Endothelial cell (in vitro differentiated cells): ENCODE measurements around the gene DTX4. TPM values are rescaled to one million over a fixed set of nuclear protein-coding genes. Genes with fewer than 3 reads are reported as not detected.
A peak's percentile ranks its signal among the peaks of the same experiment; 100 is the strongest.
"Not testable (repeated sequence)": the region's sequence is repeated elsewhere in the genome, so short reads cannot be mapped to it uniquely, and the experiment has no call there.

Experiments
- DNase-seq: peaks from one replicate; pipeline ENCODE4 v3.0.0; 2021; ENCODE audit warnings: low spot score
- H3K27ac Mint-ChIP-seq: one replicate; pipeline ENCODE4 v1.8.0; 2021; ENCODE audit warnings: mixed read lengths, inconsistent platforms; ENCODE audit not compliant: unreplicated experiment
- H3K27me3 Mint-ChIP-seq: one replicate; pipeline ENCODE4 v1.8.0; 2021; ENCODE audit warnings: mild to moderate bottlenecking, moderate library complexity, mixed read lengths, inconsistent platforms; ENCODE audit not compliant: unreplicated experiment
- H3K36me3 Mint-ChIP-seq: one replicate; pipeline ENCODE4 v1.8.0; 2021; ENCODE audit warnings: mild to moderate bottlenecking, low read depth, mixed read lengths, inconsistent platforms; ENCODE audit not compliant: unreplicated experiment
- H3K4me1 Mint-ChIP-seq: one replicate; pipeline ENCODE4 v1.8.0; 2021; ENCODE audit warnings: mild to moderate bottlenecking, mixed read lengths, inconsistent platforms; ENCODE audit not compliant: unreplicated experiment
- H3K4me3 Mint-ChIP-seq: one replicate; pipeline ENCODE4 v1.8.0; 2021; ENCODE audit warnings: mild to moderate bottlenecking, mixed read lengths, inconsistent platforms; ENCODE audit not compliant: unreplicated experiment
- H3K9me3 Mint-ChIP-seq: one replicate; pipeline ENCODE4 v1.8.0; 2021; ENCODE audit warnings: mixed read lengths, inconsistent platforms; ENCODE audit not compliant: unreplicated experiment
- long read RNA-seq: library from polyadenylated mRNA; unstranded; transcript quantifications from one replicate; pipeline ENCODE4 v2.0.0, GENCODE V29; 2020; ENCODE audit not compliant: unreplicated experiment
- total RNA-seq: library from RNA; stranded (reverse); fragmentation: NEBNext Ultra II Directional; extraction: Animal tissue kit (Norgen Biotek cat#: 25700); gene quantifications from one replicate; pipeline ENCODE4 v1.2.1, GENCODE V29; 2021; ENCODE audit not compliant: unreplicated experiment
- TF ChIP-seq, protein P1 (sequence below): fragments of 200-600 bp; sonication (generic); IDR thresholded peaks from one replicate; pipeline ENCODE4 v1.5.0; 2021; ENCODE audit warnings: antibody characterized with exemption; ENCODE audit not compliant: unreplicated experiment

The DTX4 gene
- 29.4 TPM for total RNA-seq
- long read RNA-seq, partial matches to known transcripts, result 0 of 6 reads
- long read RNA-seq, other reads (novel, unspliced or antisense), result 6 of 6 reads

DNA sequence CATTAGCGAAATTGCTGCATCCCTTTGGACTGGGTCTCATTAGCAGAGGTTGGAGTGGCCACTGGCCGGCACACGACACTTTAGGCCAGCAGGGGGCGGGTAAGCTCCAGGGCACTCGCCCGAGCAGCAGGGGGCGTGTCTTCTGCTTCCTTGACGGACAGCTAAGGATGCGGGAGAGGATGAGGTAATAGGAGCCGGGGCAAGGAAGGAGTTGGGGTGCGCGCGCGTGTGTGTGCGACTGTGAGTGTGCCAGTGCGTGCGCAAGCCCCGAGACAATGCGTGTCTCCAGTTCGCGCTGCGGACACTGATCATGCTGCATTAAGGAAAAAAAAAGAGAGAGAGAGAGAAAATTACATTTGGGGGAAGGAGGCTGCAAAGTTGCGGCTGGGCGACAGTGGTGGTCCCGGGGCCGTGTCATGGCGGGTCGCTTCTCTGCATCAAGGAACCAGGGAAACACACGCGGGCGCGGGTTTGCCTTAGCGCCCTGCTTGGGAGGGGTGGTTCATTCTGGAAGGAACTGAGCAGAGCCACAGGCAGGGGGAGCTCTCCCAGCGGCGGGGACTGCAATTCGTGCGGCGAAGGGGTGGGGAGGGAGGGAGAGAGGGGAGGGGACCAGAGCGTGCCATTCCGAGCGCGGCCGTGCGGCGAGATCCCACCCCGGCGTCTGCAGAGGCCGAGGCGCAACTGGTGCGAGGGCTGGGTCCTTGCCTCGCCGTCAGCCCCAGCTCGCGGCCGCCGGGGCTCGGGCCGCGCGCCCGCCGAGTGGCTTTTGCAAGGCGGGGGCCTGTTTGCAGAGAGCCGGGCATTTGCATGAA lies at the start of gene DTX4:
Gene DTX4 (plus strand): TSS at position 625 of the 815 bp plus-strand sequence. CDS start 464 bp downstream, outside the sequence.
- Mint-ChIP-seq H3K36me3 (no peaks in the 10 kb centered on the region), H3K27ac (peak within 1 kb of the TSS; percentile 84), H3K27me3 (peaks cover 9% of the 10 kb centered on the region), H3K9me3 (no peaks in the 10 kb centered on the region), H3K4me3 (peak within 1 kb of the TSS; percentile 95), H3K4me1 (peaks cover 23% of the 10 kb centered on the region)
- peak; percentile 95 for DNase-seq
- TF ChIP-seq, protein P1, sequence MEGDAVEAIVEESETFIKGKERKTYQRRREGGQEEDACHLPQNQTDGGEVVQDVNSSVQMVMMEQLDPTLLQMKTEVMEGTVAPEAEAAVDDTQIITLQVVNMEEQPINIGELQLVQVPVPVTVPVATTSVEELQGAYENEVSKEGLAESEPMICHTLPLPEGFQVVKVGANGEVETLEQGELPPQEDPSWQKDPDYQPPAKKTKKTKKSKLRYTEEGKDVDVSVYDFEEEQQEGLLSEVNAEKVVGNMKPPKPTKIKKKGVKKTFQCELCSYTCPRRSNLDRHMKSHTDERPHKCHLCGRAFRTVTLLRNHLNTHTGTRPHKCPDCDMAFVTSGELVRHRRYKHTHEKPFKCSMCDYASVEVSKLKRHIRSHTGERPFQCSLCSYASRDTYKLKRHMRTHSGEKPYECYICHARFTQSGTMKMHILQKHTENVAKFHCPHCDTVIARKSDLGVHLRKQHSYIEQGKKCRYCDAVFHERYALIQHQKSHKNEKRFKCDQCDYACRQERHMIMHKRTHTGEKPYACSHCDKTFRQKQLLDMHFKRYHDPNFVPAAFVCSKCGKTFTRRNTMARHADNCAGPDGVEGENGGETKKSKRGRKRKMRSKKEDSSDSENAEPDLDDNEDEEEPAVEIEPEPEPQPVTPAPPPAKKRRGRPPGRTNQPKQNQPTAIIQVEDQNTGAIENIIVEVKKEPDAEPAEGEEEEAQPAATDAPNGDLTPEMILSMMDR, result peak; percentile 92

DNA sequence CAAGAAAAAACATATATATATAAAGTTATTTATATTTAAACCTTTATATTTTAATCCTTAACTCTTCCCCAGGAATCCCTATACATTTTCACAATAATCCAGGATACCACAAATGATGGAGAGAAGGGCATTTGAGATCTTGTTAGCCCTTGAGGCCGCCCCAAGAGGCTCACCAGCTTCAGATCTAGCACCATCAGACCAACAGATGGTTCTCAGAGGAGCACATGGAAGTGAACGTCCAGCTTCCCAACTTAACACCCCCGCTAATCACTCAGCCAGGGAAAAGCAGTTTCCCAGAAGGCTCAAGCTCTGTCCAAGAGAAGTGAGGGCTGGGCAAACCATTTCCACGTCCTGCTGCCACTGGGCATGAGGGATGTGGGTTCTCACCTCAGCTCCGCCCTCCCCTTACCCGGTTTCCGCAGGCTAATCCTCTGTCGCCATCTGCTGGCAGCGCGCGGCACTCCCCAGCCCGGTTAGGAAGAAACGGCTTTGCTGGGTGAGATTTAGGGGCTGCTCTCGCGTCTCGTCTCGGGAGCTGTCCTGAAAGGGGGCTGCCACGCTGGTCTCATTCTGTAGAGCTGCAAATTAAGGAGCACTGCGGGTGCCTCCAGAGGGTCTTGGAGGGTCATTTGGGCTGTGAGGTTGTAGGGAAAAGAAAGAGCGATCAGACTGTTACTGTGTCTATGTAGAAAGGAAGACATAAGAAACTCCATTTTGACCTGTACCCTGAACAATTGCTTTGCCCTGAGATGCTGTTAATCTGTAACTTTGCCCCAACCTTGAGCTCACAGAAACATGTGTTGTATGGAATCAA lies 36.1 kb upstream of the DTX4 start:
- Mint-ChIP-seq H3K36me3 (peaks cover 22% of the 10 kb centered on the region), H3K4me3 (no peak overlapping the region), H3K9me3 (peaks cover 4% of the 10 kb centered on the region), H3K4me1 (no peaks in the 10 kb centered on the region), H3K27me3 (peaks cover 3% of the 10 kb centered on the region), H3K27ac (no peak overlapping the region)
- TF ChIP-seq, protein P1, result peak; percentile 81
- DNase-seq, result peak; percentile 93

DNA sequence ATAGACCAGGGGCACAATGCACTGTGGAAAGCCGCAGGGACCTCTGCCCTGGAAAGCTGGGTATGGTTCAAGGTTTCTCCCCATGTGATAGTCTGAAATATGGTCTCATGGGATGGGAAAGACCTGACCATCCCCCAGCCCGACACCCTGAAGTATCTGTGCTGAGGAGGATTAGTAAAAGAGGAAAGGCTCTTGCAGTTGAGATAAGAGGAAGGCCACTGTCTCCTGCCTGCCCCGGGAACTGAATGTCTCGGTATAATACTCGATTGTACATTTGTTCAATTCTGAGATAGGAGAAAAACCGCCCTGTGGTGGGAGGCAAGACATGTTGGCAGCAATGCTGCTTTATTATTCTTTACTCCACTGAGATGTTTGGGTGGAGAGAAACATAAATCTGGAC lies 35.4 kb upstream of the DTX4 start:
- H3K4me3 Mint-ChIP-seq, H3K4me1 Mint-ChIP-seq, H3K9me3 Mint-ChIP-seq, H3K27ac Mint-ChIP-seq, DNase-seq, H3K27me3 Mint-ChIP-seq: not testable (repeated sequence)
- peaks cover 16% of the 10 kb centered on the region for H3K36me3 Mint-ChIP-seq

DNA sequence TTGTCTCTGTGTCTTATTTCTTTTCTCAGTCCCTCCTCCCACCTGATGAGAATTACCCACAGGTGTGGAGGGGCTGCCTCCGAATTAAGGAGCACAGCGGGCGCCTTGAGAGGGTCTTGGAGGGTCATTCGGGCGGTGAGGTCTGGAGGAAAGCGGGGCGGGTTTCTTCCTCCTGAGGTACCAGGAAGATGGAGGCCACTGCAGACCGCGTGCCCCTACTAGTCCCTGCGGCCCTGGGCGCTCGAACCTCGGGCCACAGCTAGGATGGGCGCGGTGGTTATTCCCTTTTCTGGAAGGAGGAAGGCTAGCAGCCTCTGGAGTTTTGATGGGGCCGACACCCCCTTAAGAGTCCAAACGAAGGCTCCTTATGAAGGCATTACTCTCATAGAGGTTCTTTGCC lies 34.7 kb upstream of the DTX4 start:
- H3K9me3 Mint-ChIP-seq, result no peaks in the 10 kb centered on the region
- peaks cover 14% of the 10 kb centered on the region for H3K36me3 Mint-ChIP-seq
- peaks cover 4% of the 10 kb centered on the region for H3K4me1 Mint-ChIP-seq
- peaks cover 3% of the 10 kb centered on the region for H3K27me3 Mint-ChIP-seq
- DNase-seq, result no peak
- H3K27ac Mint-ChIP-seq, result no peak overlapping the region
- H3K4me3 Mint-ChIP-seq, result no peak overlapping the region
- TF ChIP-seq, protein P1, result no peak

DNA sequence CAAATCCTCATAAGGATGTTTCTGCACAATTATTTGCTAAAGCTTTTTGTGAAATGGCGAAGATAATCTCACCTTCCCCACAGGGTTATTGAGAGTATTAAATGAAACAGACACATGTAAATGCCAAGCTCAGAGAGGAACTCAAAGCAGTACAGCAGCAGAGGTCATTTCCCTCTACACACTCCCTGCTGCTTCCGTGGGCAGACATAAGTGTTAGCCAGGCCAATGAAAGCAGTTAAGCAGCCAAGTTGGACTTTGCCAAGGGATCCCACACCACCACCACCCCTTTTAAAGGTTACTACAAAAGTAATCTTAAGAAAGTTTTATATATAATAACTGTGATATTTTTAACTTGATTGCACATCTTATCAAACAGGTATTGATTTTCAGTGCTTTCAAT lies 33.3 kb upstream of the DTX4 start:
- DNase-seq, result no peak
- no peak overlapping the region for H3K27ac Mint-ChIP-seq
- peaks cover 6% of the 10 kb centered on the region for H3K36me3 Mint-ChIP-seq
- no peak overlapping the region for H3K4me3 Mint-ChIP-seq
- no peaks in the 10 kb centered on the region for H3K9me3 Mint-ChIP-seq
- H3K27me3 Mint-ChIP-seq, result peaks cover 3% of the 10 kb centered on the region
- H3K4me1 Mint-ChIP-seq, result peaks cover 15% of the 10 kb centered on the region
- TF ChIP-seq, protein P1, result no peak
